HepG2 (cell line): ENCODE results near the gene MS4A10. TPM values are rescaled to one million over a fixed set of nuclear protein-coding genes. Genes with fewer than 3 reads are reported as not detected.

Experiments used
- ATAC-seq: fragments of 200-7000 bp; cut with Tn5 transposase; 3 replicates; pipeline ENCODE4 v1.9.1; 2020; ENCODE audit warnings: mild to moderate bottlenecking, moderate library complexity
- BruUV-seq: library from RNA; stranded (reverse); fragments of 400-500 nt; replicated peaks from 2 replicates; lab custom pipeline; 2021; lab: Mats Ljungman, UMichigan
- CTCF ChIA-PET: fragments of 300-600 bp; formaldehyde crosslinking; extraction: SDS; loops from one replicate; lab custom pipeline; 2021; ENCODE audit warnings: low total read pairs, inconsistent platforms, low intra/inter-chr PET ratio; lab: Yijun Ruan, JAX
- POLR2A ChIA-PET: fragments of 350-600 bp; sonication (Branson Sonifier 250); formaldehyde crosslinking; loops from one replicate; lab custom pipeline; 2020; ENCODE audit warnings: antibody characterized with exemption, inconsistent platforms; lab: Yijun Ruan, JAX
- DNase-seq: peaks from one replicate; pipeline ENCODE4 v3.0.0-alpha.2; 2015; ENCODE audit warnings: low spot score
- FAIRE-seq: peaks from 3 replicates; lab custom pipeline; 2011; peaks lifted over from hg19 to GRCh38; lab: Jason Lieb, UNC
- H2AFZ ChIP-seq: one replicate; pipeline ENCODE4 v1.6.1; 2011; ENCODE audit warnings: low read length, inconsistent platforms
- H3K27ac ChIP-seq: fragments of 300-600 bp; 3 replicates; pipeline ENCODE4 v1.8.0; 2011; ENCODE audit warnings: mixed run types, mild to moderate bottlenecking, mixed read lengths, low read length, inconsistent platforms; ENCODE audit not compliant: insufficient read depth; ENCODE audit errors: extremely low read length
- H3K27me3 ChIP-seq, 2 experiments: fragments of 200-600 bp in 1 of 2; 2 replicates in 1 of 2; 3 replicates in 1 of 2; pipeline versions ENCODE4 v1.6.0 to v1.8.0; 2011; ENCODE audit warnings: low read length in 2 of 2, mild to moderate bottlenecking in 2 of 2, moderate library complexity in 2 of 2, inconsistent platforms in 1 of 2; ENCODE audit not compliant: insufficient read depth in 2 of 2, control insufficient read depth in 1 of 2
- H3K36me3 ChIP-seq, 2 experiments: fragments of 200-600 bp in 1 of 2; replicated peaks in 1 of 2; 2 replicates in 1 of 2; 3 replicates in 1 of 2; pipeline versions ENCODE4 v1.5.1 to v1.8.0; 2011; ENCODE audit warnings: low read length in 2 of 2, inconsistent platforms in 1 of 2; ENCODE audit not compliant: insufficient read depth in 2 of 2, control insufficient read depth in 1 of 2
- H3K4me1 ChIP-seq: 2 replicates; pipeline ENCODE4 v1.5.1; 2012; ENCODE audit warnings: low read length, inconsistent platforms; ENCODE audit not compliant: insufficient read depth
- H3K4me2 ChIP-seq: 2 replicates; pipeline ENCODE4 v1.6.0; 2011; ENCODE audit warnings: low read depth, low read length, inconsistent platforms
- H3K4me3 ChIP-seq, 3 experiments: fragments of 200-600 bp in 1 of 3; sonication (generic), shearing (Covaris generic) in 1 of 3; replicated peaks in 1 of 3; 2 replicates each; pipeline ENCODE4 v1.5.1; 2011 to 2016; ENCODE audit warnings: low read length in 3 of 3, inconsistent platforms in 2 of 3, low read depth in 2 of 3, mild to moderate bottlenecking in 2 of 3, control low read depth in 1 of 3, mixed read lengths in 1 of 3; ENCODE audit not compliant: insufficient read depth in 1 of 3
- H3K79me2 ChIP-seq: one replicate; pipeline ENCODE4 v1.6.1; 2011; ENCODE audit warnings: low read length, inconsistent platforms; ENCODE audit not compliant: insufficient read depth
- H3K9ac ChIP-seq: 2 replicates; pipeline ENCODE4 v1.6.0; 2011; ENCODE audit warnings: mild to moderate bottlenecking, low read depth, low read length, inconsistent platforms; ENCODE audit not compliant: insufficient read depth
- H3K9me3 ChIP-seq: 2 replicates; pipeline ENCODE4 v1.5.1; 2012; ENCODE audit warnings: mild to moderate bottlenecking, low read length
- H4K20me1 ChIP-seq: 2 replicates; pipeline ENCODE4 v1.6.0; 2011; ENCODE audit warnings: inconsistent platforms, mild to moderate bottlenecking, low read length, moderate library complexity; ENCODE audit not compliant: insufficient read depth
- ARID4A ChIP-seq: sonication (generic); formaldehyde crosslinking; IDR thresholded peaks from 2 replicates; pipeline ENCODE4 v1.5.0; 2020; ENCODE audit warnings: mild to moderate bottlenecking, missing genetic modification reagents, borderline replicate concordance
- FOXM1 ChIP-seq: sonication (generic); formaldehyde crosslinking; IDR thresholded peaks from 2 replicates; pipeline ENCODE4 v1.5.0; 2020; ENCODE audit warnings: missing genetic modification reagents
- MIER2 ChIP-seq: IDR thresholded peaks from 2 replicates; pipeline ENCODE4 v1.6.1; 2016; ENCODE audit warnings: missing biosample characterization, missing genetic modification reagents
- NR2F2 ChIP-seq: IDR thresholded peaks from 2 replicates; pipeline ENCODE4 v1.6.1; 2012; ENCODE audit warnings: low read depth, inconsistent platforms, borderline replicate concordance
- PHB2 ChIP-seq: fragments of 450-650 bp; IDR thresholded peaks from 2 replicates; pipeline ENCODE4 v1.6.1; 2018; ENCODE audit not compliant: partially characterized antibody
- PPARG ChIP-seq: conservative IDR thresholded peaks from 2 replicates; pipeline ENCODE4 v1.6.1; 2016; ENCODE audit warnings: missing biosample characterization, missing genetic modification reagents
- TFDP2 ChIP-seq: sonication (generic); formaldehyde crosslinking; IDR thresholded peaks from 2 replicates; pipeline ENCODE4 v1.4.0; 2020; ENCODE audit warnings: missing genetic modification reagents
- ZBTB42 ChIP-seq: sonication (generic); formaldehyde crosslinking; IDR thresholded peaks from 2 replicates; pipeline ENCODE4 v1.5.0; 2020; ENCODE audit warnings: mild to moderate bottlenecking, missing genetic modification reagents
- ZNF446 ChIP-seq: sonication (generic); formaldehyde crosslinking; IDR thresholded peaks from 2 replicates; pipeline ENCODE4 v1.5.0; 2020; ENCODE audit warnings: mild to moderate bottlenecking, missing genetic modification reagents
- ZSCAN20 ChIP-seq: sonication (generic); formaldehyde crosslinking; IDR thresholded peaks from 2 replicates; pipeline ENCODE4 v1.4.0; 2020; ENCODE audit warnings: missing genetic modification reagents, mild to moderate bottlenecking, borderline replicate concordance
- whole genome bisulfite sequencing: methylation state at CpG from one replicate; pipeline ENCODE4 v1.1.6; 2017; ENCODE audit warnings: low lambda C conversion rate; 5-methylcytosine and 5-hydroxymethylcytosine counted together
- in situ Hi-C: cut with HindIII; loops from 2 replicates; pipeline ENCODE4 v1.10.0; 2017; ENCODE audit warnings: low pct_unique_long_range_greater_than_20kb; ENCODE audit not compliant: extremely low pct_ligation_motif_present
- intact Hi-C: fragments of 100-400 bp; cut with micrococcal nuclease; formaldehyde crosslinking; loops from one replicate; pipeline ENCODE4 v1.10.0; 2022; ENCODE audit not compliant: unreplicated experiment
- polyA plus RNA-seq, 8 experiments: library from polyadenylated mRNA; depleted of rRNA in 3 of 8; stranded (reverse) in 7 of 8; unstranded in 1 of 8; fragments of >200 nt; fragmentation: Illumina TruSeq in 4 of 8; extraction: Trizol in 4 of 8; gene quantifications; 2 replicates each; pipeline versions ENCODE4 v1.2.1 to v1.2.3, GENCODE V29; 2011 to 2016; ENCODE audit warnings: low read depth in 4 of 8, missing spikeins in 1 of 8, mixed read lengths in 1 of 8; ENCODE audit not compliant: insufficient read depth in 1 of 8
- total RNA-seq, 5 experiments: library from RNA; depleted of rRNA; stranded (reverse); fragments of >200 nt; fragmentation: Illumina TruSeq; extraction: Trizol; gene quantifications; 2 replicates each; pipeline ENCODE4 v1.2.3, GENCODE V29; 2016; ENCODE audit warnings: low read depth in 1 of 5

Gene MS4A10
- total and polyA plus RNA-seq, 2 of the 13 experiments (the other 11 are each of a cell fraction or from before 2014, with no cell fraction given) = not detected

DNA sequence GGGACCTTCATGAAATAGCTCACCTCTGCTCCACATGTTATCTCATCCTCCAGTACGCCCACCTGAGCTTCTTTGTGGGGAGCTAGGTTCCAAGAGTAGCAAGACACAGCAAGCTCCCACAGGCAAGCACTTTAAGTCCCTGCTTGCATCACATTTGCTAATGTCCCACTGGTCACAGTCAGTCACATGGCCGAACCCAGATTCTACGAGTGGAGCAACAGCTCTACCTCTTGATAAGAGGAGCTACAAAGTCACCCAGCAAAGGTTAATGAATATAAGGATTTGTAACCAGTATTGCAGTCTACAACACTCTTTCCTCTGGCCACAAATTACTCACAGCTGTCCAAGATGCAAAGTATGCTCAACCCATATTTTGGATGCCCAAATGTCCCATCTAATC, 43.7 kb upstream of the MS4A10 start (continued):
- TF ChIP-seq TFDP2 (no peak), PPARG (CRISPR knock-in tag) (no peak), FOXM1 (no peak), PHB2 (no peak), ARID4A (CRISPR knock-in tag) (no peak), MIER2 (no peak), ZNF446 (CRISPR knock-in tag) (no peak), ZBTB42 (CRISPR knock-in tag) (no peak)

DNA sequence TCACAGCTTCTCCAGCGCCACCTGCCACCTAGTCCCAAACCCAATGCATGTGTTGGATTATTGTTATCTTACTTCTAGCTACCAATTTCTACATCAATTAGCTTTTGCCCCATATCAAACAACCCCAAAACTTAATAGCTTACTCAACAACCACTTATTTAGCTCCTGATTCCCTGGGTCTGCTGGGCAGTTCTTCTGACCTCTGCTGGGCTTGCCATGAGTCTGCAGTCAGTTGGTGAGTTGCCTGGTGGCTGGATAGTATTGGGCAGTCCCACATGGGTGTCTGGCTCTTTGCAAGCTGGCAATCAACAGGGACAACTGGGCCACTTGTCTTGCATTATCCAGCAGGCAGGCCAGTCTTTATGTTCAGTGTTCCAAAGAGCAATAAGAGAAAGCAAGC, 42.1 kb upstream of the MS4A10 start:
- ChIA-PET POLR2A (no interaction called here), CTCF (no interaction called here)
- TF ChIP-seq NR2F2 (no peak), ZSCAN20 (CRISPR knock-in tag) (no peak)
- Histone ChIP-seq H3K4me2 (no peak overlapping the region), H3K9ac (no peak overlapping the region), H3K79me2 (no peaks in the 10 kb centered on the region), H3K36me3 (no peaks in the 10 kb centered on the region), H3K9me3 (no peaks in the 10 kb centered on the region), H3K4me3 (no peak overlapping the region), H2AFZ (no peak overlapping the region), H4K20me1 (no peaks in the 10 kb centered on the region), H3K4me1 (no peaks in the 10 kb centered on the region), H3K27me3 (peaks cover 0 to 4% of the 10 kb centered on the region in 2 experiments; a peak in 2 of 5 replicates), H3K27ac (no peak overlapping the region)
- BruUV-seq = no TSS peak
- in situ Hi-C loops (no loop called here), intact Hi-C loops (no loop called here)
- ATAC-seq (no peak; the same call in 2 of the 3 replicates), DNase-seq (no peak), FAIRE-seq (no peak)
- WGBS = 33% methylated on average over 1 of the region's 1 CpG
